Brain microvascular endothelial cell (primary cell): ENCODE data around the gene KLF12.

Source experiments
- DNase-seq: peaks from one replicate; pipeline ENCODE4 v3.0.0-alpha.2; 2020
- H3K27ac ChIP-seq: fragments of 250-450 bp; sonication (Bioruptor Pico); 2 replicates; pipeline ENCODE4 v1.5.1; 2020; ENCODE audit warnings: mild to moderate bottlenecking, moderate library complexity
- H3K27me3 ChIP-seq: fragments of 250-450 bp; sonication (Bioruptor Pico); replicated peaks from 2 replicates; pipeline ENCODE4 v1.5.1; 2020; ENCODE audit warnings: mild to moderate bottlenecking
- H3K36me3 ChIP-seq: fragments of 250-450 bp; sonication (Bioruptor Pico); replicated peaks from 2 replicates; pipeline ENCODE4 v1.5.1; 2020; ENCODE audit warnings: mild to moderate bottlenecking
- H3K4me3 ChIP-seq: 2 replicates; pipeline ENCODE4 v1.5.1; 2011; ENCODE audit warnings: low read depth, mild to moderate bottlenecking, control low read depth, low read length, moderate library complexity
- CTCF ChIP-seq: IDR thresholded peaks from 2 replicates; pipeline ENCODE4 v1.5.1; 2011; ENCODE audit warnings: low read depth, mild to moderate bottlenecking, moderate library complexity, low read length, control low read depth, inconsistent platforms; ENCODE audit errors: missing control alignments
- in situ Hi-C: cut with HindIII; loops from 2 replicates; pipeline ENCODE4 v1.10.0; 2017; ENCODE audit warnings: low sequenced_read_pairs, low pct_ligation_motif_present

Gene KLF12

GRCh38 chr13:74105871-74106270, 28.3 kb downstream of the KLF12 start:
- TF ChIP-seq CTCF = no peak
- DNase-seq = no peak
- Histone ChIP-seq H3K4me3 (no peak overlapping the region), H3K36me3 (no peaks in the 10 kb centered on the region), H3K27me3 (no peaks in the 10 kb centered on the region), H3K27ac (no peak overlapping the region)
- in situ Hi-C loops = no loop called here

- Histone ChIP-seq H3K27me3 (no peaks in the 10 kb centered on the region), H3K36me3 (no peaks in the 10 kb centered on the region), H3K27ac (no peak overlapping the region), H3K4me3 (no peak overlapping the region)
- in situ Hi-C loops = no loop called here
- TF ChIP-seq CTCF = no peak
- DNase-seq = no peak
Observed at GRCh38 chr13:74104661-74105275, 29.4 kb downstream of the KLF12 start.

- TF ChIP-seq CTCF = no peak
- in situ Hi-C loops = no loop called here
Observed at GRCh38 chr13:74103970-74104555, 30.1 kb downstream of the KLF12 start.

GRCh38 chr13:74103196-74103595, 31.0 kb downstream of the KLF12 start:
- H3K36me3 ChIP-seq = no peaks in the 10 kb centered on the region
- TF ChIP-seq CTCF = no peak
- H3K4me3 ChIP-seq = no peak overlapping the region
- no peak overlapping the region for H3K27ac ChIP-seq
- in situ Hi-C loops = no loop called here
- no peak for DNase-seq
- no peaks in the 10 kb centered on the region for H3K27me3 ChIP-seq

More at GRCh38 chr13:74103970-74104555, 30.1 kb downstream of the KLF12 start:
- Histone ChIP-seq H3K27ac (no peak overlapping the region), H3K27me3 (no peaks in the 10 kb centered on the region), H3K36me3 (no peaks in the 10 kb centered on the region), H3K4me3 (no peak overlapping the region)
- no peak for DNase-seq

- Histone ChIP-seq H3K4me3 (no peak overlapping the region), H3K27me3 (no peaks in the 10 kb centered on the region), H3K27ac (no peak overlapping the region), H3K36me3 (no peaks in the 10 kb centered on the region)
- in situ Hi-C loops = no loop called here
- DNase-seq = no peak
- TF ChIP-seq CTCF = no peak
Observed at GRCh38 chr13:74102691-74103090, 31.5 kb downstream of the KLF12 start.

- Histone ChIP-seq H3K27me3 (no peaks in the 10 kb centered on the region), H3K27ac (no peak overlapping the region), H3K4me3 (no peak overlapping the region), H3K36me3 (no peaks in the 10 kb centered on the region)
- in situ Hi-C loops = no loop called here
- DNase-seq = no peak
- TF ChIP-seq CTCF = no peak
Observed at GRCh38 chr13:74101436-74101835, 32.8 kb downstream of the KLF12 start.
